ENCODE measurements around the gene SLX1B.
"Not testable (repeated sequence)": the region's sequence is repeated elsewhere in the genome, so short reads cannot be mapped to it uniquely, and the experiment has no call there.

- TF ChIP-seq EZH2 (IDR thresholded peaks at IDR 0.05); POLR2AphosphoS5 (IDR thresholded peaks at IDR 0.05; ENCODE audit: borderline replicate concordance, low read depth, low read length): not testable (repeated sequence)
These were observed 27.9 kb downstream of the SLX1B start for GRCh38 chr16:29482276-29482675.
